Fibroblast of lung (primary cell): ENCODE data around the gene GNB1L. TPM values are rescaled to one million over a fixed set of nuclear protein-coding genes. Genes with fewer than 3 reads are reported as not detected.
A peak's percentile ranks its signal among the peaks of the same experiment; 100 is the strongest.

Experiments
- DNase-seq, 2 donors: peaks; one replicate each; pipeline versions ENCODE4 v3.0.0 to v3.0.0-alpha.2; 2010; ENCODE audit warnings: low read depth in 2 of 2
- H2AFZ ChIP-seq: 2 replicates; pipeline ENCODE4 v1.5.1; 2012; ENCODE audit warnings: low read length, control low read depth, inconsistent platforms
- H3K27ac ChIP-seq: 2 replicates; pipeline ENCODE4 v1.5.1; 2011; ENCODE audit warnings: low read length, control low read depth; ENCODE audit not compliant: insufficient read depth
- H3K27me3 ChIP-seq: 2 replicates; pipeline ENCODE4 v1.5.1; 2011; ENCODE audit warnings: mild to moderate bottlenecking, low read length; ENCODE audit not compliant: control insufficient read depth, insufficient read depth
- H3K36me3 ChIP-seq: 2 replicates; pipeline ENCODE4 v1.5.1; 2011; ENCODE audit warnings: low read length; ENCODE audit not compliant: control insufficient read depth, insufficient read depth
- H3K4me1 ChIP-seq: 2 replicates; pipeline ENCODE4 v1.5.1; 2011; ENCODE audit warnings: low read length; ENCODE audit not compliant: control insufficient read depth, insufficient read depth; ENCODE audit errors: extremely low read depth
- H3K4me2 ChIP-seq: 2 replicates; pipeline ENCODE4 v1.5.1; 2011; ENCODE audit warnings: low read length, control low read depth; ENCODE audit not compliant: insufficient read depth; ENCODE audit errors: extremely low read depth
- H3K4me3 ChIP-seq, 4 experiments: fragments of 200-600 bp in 1 of 4; sonication (generic) in 1 of 4; replicated peaks in 1 of 4; 2 replicates each; pipeline ENCODE4 v1.5.1; 2011 to 2016; ENCODE audit warnings: low read length in 4 of 4, low read depth in 3 of 4, mild to moderate bottlenecking in 3 of 4, control low read depth in 2 of 4, inconsistent platforms in 1 of 4, mixed read lengths in 1 of 4; ENCODE audit not compliant: insufficient read depth in 1 of 4; ENCODE audit errors: control extremely low read depth in 1 of 4
- H3K79me2 ChIP-seq: 2 replicates; pipeline ENCODE4 v1.5.1; 2012; ENCODE audit warnings: mild to moderate bottlenecking, low read length, inconsistent platforms; ENCODE audit not compliant: control insufficient read depth, insufficient read depth
- H3K9ac ChIP-seq: 2 replicates; pipeline ENCODE4 v1.5.1; 2011; ENCODE audit warnings: mild to moderate bottlenecking, low read length, control low read depth; ENCODE audit not compliant: insufficient read depth
- H3K9me3 ChIP-seq: 2 replicates; pipeline ENCODE4 v1.5.1; 2012; ENCODE audit warnings: low read depth, low read length; ENCODE audit not compliant: control insufficient read depth, insufficient read depth
- H4K20me1 ChIP-seq: 2 replicates; pipeline ENCODE4 v1.5.1; 2011; ENCODE audit warnings: low read length; ENCODE audit not compliant: control insufficient read depth, insufficient read depth; ENCODE audit errors: extremely low read depth
- CTCF ChIP-seq, 2 donors: IDR thresholded peaks in 1 of 2; conservative IDR thresholded peaks in 1 of 2; 1 replicate in 1 of 2; 2 replicates in 1 of 2; pipeline ENCODE4 v1.5.1; 2011 to 2012; ENCODE audit warnings: low read length in 2 of 2, control low read depth in 1 of 2, inconsistent platforms in 1 of 2, low read depth in 1 of 2, mild to moderate bottlenecking in 1 of 2
- EZH2 ChIP-seq: IDR thresholded peaks from 2 replicates; pipeline ENCODE4 v1.5.1; 2012; ENCODE audit warnings: low read length, control low read depth, mild to moderate bottlenecking; ENCODE audit errors: missing control alignments
- polyA plus RNA-seq, 2 donors: library from polyadenylated mRNA; depleted of rRNA in 1 of 2; stranded (reverse) in 1 of 2; unstranded in 1 of 2; fragments of >200 nt; gene quantifications; 2 replicates each; pipeline ENCODE4 v1.2.1, GENCODE V29; 2011 to 2012; ENCODE audit warnings: missing spikeins in 1 of 2
- total RNA-seq: library from RNA; depleted of rRNA; stranded (reverse); fragments of >200 nt; gene quantifications from 2 replicates; pipeline ENCODE4 v1.2.1, GENCODE V29; 2014

GNB1L gene
- total and polyA plus RNA-seq, 2 donors (not counting 1 experiment from before 2014, with no cell fraction given) = 1.4 to 7.8 TPM

DNA sequence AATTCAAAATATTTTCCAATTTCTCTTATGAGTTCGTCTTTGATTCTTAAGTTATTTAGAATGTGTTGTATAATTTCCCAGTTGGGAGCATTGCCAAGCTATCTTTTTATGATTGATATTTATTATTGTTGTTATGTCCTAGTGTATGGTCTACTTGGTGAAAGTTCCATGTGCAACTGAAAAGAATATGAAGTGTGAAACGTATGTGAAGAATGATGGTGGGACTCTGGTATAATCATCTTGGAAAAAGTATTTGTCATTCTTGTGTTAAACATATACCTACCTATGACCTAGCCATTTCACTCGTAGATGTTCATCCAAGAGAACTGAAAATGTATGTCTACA lies 12.0 kb upstream of the GNB1L start:
- Histone ChIP-seq H2AFZ (no peak overlapping the region), H3K4me2 (no peak overlapping the region), H3K4me1 (no peaks in the 10 kb centered on the region), H3K79me2 (no peaks in the 10 kb centered on the region), H3K36me3 (no peaks in the 10 kb centered on the region), H3K4me3 (no peak overlapping the region), H3K9ac (no peak overlapping the region), H3K9me3 (no peaks in the 10 kb centered on the region), H3K27ac (no peak overlapping the region), H3K27me3 (no peaks in the 10 kb centered on the region), H4K20me1 (no peaks in the 10 kb centered on the region)
- no peak for DNase-seq
- no peak for TF ChIP-seq CTCF (conservative IDR thresholded peaks at IDR 0.05 in 1 of 2, IDR thresholded peaks at IDR 0.05 in 1 of 2; ENCODE audit: low read depth in 1 of 2, low read length in 2 of 2)
- TF ChIP-seq EZH2 = no peak

DNA sequence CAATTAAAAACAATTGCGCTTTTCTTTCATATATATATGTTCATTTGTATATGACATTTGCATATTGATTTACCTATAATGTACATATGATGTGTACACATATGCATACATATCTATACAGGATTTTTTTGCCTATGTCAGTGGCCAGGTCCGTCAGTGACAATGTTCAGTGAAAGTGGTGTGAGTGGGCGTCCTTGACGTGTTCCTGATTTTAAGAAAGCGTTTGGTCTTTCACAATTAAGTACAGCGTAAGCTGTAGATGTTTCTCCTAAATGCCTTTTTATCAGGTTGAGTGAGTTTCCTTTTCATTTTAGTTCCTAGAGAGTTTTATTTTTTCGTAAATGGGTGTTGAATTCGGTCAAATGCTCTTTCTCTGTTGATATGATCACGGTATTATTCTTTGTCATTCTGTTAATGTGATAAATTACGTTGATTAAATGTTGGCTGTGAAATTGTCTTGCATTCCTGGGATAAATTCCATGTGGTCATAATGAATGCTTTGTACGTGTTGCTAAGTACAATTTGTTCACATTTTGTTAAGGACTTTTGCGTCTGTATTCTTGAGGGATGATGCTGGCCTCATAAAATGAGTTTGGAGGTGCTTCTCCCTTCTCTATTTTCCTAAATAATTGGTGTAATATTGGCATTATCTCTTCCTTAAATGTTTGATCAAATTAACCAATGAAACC lies 10.6 kb upstream of the GNB1L start:
- DNase-seq = peak in 1 of 2 donors; percentile 55
- Histone ChIP-seq H3K79me2 (no peaks in the 10 kb centered on the region), H2AFZ (no peak overlapping the region), H3K4me3 (no peak overlapping the region), H3K27ac (no peak overlapping the region), H3K36me3 (no peaks in the 10 kb centered on the region), H3K4me2 (no peak overlapping the region), H3K9me3 (no peaks in the 10 kb centered on the region), H4K20me1 (no peaks in the 10 kb centered on the region), H3K27me3 (no peaks in the 10 kb centered on the region), H3K4me1 (no peaks in the 10 kb centered on the region), H3K9ac (no peak overlapping the region)
- TF ChIP-seq CTCF (conservative IDR thresholded peaks at IDR 0.05 in 1 of 2, IDR thresholded peaks at IDR 0.05 in 1 of 2; ENCODE audit: low read depth in 1 of 2, low read length in 2 of 2) (no peak), EZH2 (no peak)

- no peak overlapping the region for H3K4me2 ChIP-seq
- H2AFZ ChIP-seq = no peak overlapping the region
- no peak overlapping the region for H3K9ac ChIP-seq
- H3K27me3 ChIP-seq = no peaks in the 10 kb centered on the region
- no peak overlapping the region for H3K4me3 ChIP-seq
- H3K4me1 ChIP-seq = no peaks in the 10 kb centered on the region
- no peaks in the 10 kb centered on the region for H3K36me3 ChIP-seq
- H3K79me2 ChIP-seq = no peaks in the 10 kb centered on the region
- TF ChIP-seq CTCF (conservative IDR thresholded peaks at IDR 0.05 in 1 of 2, IDR thresholded peaks at IDR 0.05 in 1 of 2; ENCODE audit: low read depth in 1 of 2, low read length in 2 of 2) (no peak), EZH2 (no peak)
- DNase-seq = no peak
- no peak overlapping the region for H3K27ac ChIP-seq
- no peaks in the 10 kb centered on the region for H4K20me1 ChIP-seq
- no peaks in the 10 kb centered on the region for H3K9me3 ChIP-seq
These were observed 9.9 kb upstream of the GNB1L start for GRCh38 chr22:19864538-19865106.
